Measurements from ENCODE around the gene LPP. TPM values are rescaled to one million over a fixed set of nuclear protein-coding genes. Genes with fewer than 3 reads are reported as not detected.

LPP gene
- total RNA-seq, 4 donors from 2014 or later, result 109 to 170 (median 132) TPM

- Histone ChIP-seq H3K36me3 (peaks cover 0 to 13% (median 0%) of the 10 kb centered on the region in 3 donors), H3K4me3 (no peak overlapping the region), H3K9me3 (no peaks in the 10 kb centered on the region), H3K4me1 (peaks cover 0 to 10% (median 2%) of the 10 kb centered on the region in 4 donors), H3K27me3 (no peaks in the 10 kb centered on the region), H3K27ac (no peak overlapping the region)
- no peak for DNase-seq
- TF ChIP-seq, protein P1, sequence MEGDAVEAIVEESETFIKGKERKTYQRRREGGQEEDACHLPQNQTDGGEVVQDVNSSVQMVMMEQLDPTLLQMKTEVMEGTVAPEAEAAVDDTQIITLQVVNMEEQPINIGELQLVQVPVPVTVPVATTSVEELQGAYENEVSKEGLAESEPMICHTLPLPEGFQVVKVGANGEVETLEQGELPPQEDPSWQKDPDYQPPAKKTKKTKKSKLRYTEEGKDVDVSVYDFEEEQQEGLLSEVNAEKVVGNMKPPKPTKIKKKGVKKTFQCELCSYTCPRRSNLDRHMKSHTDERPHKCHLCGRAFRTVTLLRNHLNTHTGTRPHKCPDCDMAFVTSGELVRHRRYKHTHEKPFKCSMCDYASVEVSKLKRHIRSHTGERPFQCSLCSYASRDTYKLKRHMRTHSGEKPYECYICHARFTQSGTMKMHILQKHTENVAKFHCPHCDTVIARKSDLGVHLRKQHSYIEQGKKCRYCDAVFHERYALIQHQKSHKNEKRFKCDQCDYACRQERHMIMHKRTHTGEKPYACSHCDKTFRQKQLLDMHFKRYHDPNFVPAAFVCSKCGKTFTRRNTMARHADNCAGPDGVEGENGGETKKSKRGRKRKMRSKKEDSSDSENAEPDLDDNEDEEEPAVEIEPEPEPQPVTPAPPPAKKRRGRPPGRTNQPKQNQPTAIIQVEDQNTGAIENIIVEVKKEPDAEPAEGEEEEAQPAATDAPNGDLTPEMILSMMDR (IDR thresholded peaks at IDR 0.05), result no peak
- no peak for TF ChIP-seq POLR2A (IDR thresholded peaks at IDR 0.05)
Observed at GRCh38 chr3:188402229-188402628, 248.3 kb downstream of the LPP start.

- H3K27me3 ChIP-seq, result no peaks in the 10 kb centered on the region
- no peak for DNase-seq
- no peaks in the 10 kb centered on the region for H3K9me3 ChIP-seq
- H3K4me1 ChIP-seq, result no peaks in the 10 kb centered on the region
- no peak overlapping the region for H3K4me3 ChIP-seq
- peaks cover 0 to 16% (median 0%) of the 10 kb centered on the region in 3 donors for H3K36me3 ChIP-seq
- H3K27ac ChIP-seq, result no peak overlapping the region
- TF ChIP-seq, protein P1 (IDR thresholded peaks at IDR 0.05), result no peak
- TF ChIP-seq POLR2A (IDR thresholded peaks at IDR 0.05), result no peak
Observed at GRCh38 chr3:188403404-188403803, 249.4 kb downstream of the LPP start.

DNA sequence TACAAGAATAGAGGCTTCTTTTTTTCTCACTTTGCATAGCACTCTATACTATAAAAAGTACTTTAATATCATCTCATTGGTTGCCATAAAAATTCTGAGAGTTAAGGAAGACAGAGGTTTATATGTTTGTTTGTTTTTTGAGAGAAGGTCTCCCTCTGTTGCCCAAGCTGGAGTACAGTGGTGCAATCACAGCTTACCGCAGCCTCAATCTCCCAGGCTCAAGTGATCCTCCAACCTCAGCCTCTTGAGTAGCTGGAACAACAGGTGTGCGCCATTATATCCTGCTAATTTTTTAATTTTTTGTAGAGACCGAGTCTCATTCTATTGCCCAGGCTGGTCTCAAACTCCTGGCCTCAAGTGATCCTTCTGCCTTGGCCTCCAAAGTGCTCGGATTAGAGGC is 250.2 kb downstream of the LPP start:
- no peaks in the 10 kb centered on the region for H3K9me3 ChIP-seq
- H3K4me1 ChIP-seq, result no peaks in the 10 kb centered on the region
- no peaks in the 10 kb centered on the region for H3K27me3 ChIP-seq
- DNase-seq, result no peak
- peaks cover 0 to 16% (median 0%) of the 10 kb centered on the region in 3 donors for H3K36me3 ChIP-seq
- H3K4me3 ChIP-seq, result no peak overlapping the region
- H3K27ac ChIP-seq, result no peak overlapping the region
- TF ChIP-seq, protein P1 (IDR thresholded peaks at IDR 0.05), result peak in 1 of 6 experiments; percentile 4
- no peak for TF ChIP-seq POLR2A (IDR thresholded peaks at IDR 0.05)

GRCh38 chr3:188404701-188405100 is 250.7 kb downstream of the LPP start:
- Histone ChIP-seq H3K27ac (no peak overlapping the region), H3K4me1 (no peaks in the 10 kb centered on the region), H3K27me3 (no peaks in the 10 kb centered on the region), H3K9me3 (no peaks in the 10 kb centered on the region), H3K4me3 (no peak overlapping the region), H3K36me3 (peaks cover 0 to 16% (median 0%) of the 10 kb centered on the region in 3 donors)
- no peak for TF ChIP-seq POLR2A (IDR thresholded peaks at IDR 0.05)
- TF ChIP-seq, protein P1 (IDR thresholded peaks at IDR 0.05), result no peak
- DNase-seq, result no peak

DNA sequence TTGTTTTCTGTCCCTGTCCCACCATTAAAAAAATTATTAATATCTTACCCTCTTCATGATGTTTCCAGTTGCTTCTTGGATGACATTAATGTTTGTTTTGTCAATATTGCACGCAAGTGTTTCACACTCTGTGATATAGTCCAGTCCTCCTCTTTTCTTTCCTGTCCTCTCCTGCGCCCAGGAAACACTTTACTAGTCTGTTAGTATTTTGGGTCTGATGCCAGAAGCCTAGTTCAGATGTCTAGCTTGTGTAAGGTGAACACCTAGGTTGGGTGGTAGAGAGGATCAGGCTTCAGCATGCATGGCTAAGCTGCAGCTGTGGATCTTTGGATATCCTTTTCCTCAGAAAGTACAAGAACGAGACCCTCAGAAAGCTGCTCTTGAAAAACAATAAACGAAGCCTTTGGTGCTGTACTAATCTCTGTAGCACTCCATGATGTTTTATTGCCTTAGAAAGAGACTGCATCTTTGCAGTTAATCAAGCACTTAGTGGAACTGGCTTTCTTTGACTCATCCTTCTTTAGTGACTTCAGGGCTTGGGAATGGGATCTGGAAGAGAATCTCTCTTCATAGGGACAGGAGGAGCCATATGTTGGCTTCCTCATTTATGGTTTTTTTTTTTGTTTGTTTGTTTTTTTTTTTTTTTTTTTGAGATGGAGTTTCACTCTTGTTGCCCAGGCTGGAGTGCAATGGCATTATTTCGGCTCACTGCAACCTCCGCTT is 253.4 kb downstream of the LPP start:
- no peak overlapping the region for H3K4me3 ChIP-seq
- H3K9me3 ChIP-seq, result no peaks in the 10 kb centered on the region
- H3K4me1 ChIP-seq, result no peaks in the 10 kb centered on the region
- no peak for DNase-seq
- no peaks in the 10 kb centered on the region for H3K27me3 ChIP-seq
- peaks cover 0 to 16% (median 0%) of the 10 kb centered on the region in 3 donors for H3K36me3 ChIP-seq
- no peak for TF ChIP-seq POLR2A (IDR thresholded peaks at IDR 0.05)
- TF ChIP-seq, protein P1 (IDR thresholded peaks at IDR 0.05), result no peak
- no peak overlapping the region for H3K27ac ChIP-seq

Measured in Peyer's patch (tissue), 4 donors.